ENCODE results near the gene FBXO11.

DNA sequence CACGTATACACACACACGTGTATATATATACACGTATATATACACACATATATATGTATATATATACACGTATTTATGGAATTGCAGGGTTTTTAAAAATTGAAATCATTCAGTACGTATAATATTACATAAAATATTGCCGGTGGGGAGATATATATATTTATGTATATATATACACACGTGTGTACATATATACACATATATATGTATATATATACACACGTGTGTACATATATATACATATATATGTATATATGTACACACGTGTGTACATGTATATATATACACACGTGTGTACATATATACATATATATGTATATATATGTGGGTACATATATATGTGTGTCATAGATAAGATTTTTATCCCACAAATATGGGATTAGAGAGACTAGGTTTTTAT, 5.4 kb downstream of the FBXO11 start:
- TF ChIP-seq ESRRA (CRISPR knock-in tag; IDR thresholded peaks at IDR 0.05; ENCODE audit: borderline replicate concordance): no peak
- TF ChIP-seq, protein P1, sequence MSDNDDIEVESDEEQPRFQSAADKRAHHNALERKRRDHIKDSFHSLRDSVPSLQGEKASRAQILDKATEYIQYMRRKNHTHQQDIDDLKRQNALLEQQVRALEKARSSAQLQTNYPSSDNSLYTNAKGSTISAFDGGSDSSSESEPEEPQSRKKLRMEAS (CRISPR knock-in tag; IDR thresholded peaks at IDR 0.05): no peak
- TF ChIP-seq, protein P2, sequence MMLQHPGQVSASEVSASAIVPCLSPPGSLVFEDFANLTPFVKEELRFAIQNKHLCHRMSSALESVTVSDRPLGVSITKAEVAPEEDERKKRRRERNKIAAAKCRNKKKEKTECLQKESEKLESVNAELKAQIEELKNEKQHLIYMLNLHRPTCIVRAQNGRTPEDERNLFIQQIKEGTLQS (CRISPR knock-in tag; conservative IDR thresholded peaks at IDR 0.05): no peak
- TF ChIP-seq, protein P3, sequence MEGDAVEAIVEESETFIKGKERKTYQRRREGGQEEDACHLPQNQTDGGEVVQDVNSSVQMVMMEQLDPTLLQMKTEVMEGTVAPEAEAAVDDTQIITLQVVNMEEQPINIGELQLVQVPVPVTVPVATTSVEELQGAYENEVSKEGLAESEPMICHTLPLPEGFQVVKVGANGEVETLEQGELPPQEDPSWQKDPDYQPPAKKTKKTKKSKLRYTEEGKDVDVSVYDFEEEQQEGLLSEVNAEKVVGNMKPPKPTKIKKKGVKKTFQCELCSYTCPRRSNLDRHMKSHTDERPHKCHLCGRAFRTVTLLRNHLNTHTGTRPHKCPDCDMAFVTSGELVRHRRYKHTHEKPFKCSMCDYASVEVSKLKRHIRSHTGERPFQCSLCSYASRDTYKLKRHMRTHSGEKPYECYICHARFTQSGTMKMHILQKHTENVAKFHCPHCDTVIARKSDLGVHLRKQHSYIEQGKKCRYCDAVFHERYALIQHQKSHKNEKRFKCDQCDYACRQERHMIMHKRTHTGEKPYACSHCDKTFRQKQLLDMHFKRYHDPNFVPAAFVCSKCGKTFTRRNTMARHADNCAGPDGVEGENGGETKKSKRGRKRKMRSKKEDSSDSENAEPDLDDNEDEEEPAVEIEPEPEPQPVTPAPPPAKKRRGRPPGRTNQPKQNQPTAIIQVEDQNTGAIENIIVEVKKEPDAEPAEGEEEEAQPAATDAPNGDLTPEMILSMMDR (IDR thresholded peaks at IDR 0.05): no peak
- TF ChIP-seq ZBTB21 (CRISPR knock-in tag; IDR thresholded peaks at IDR 0.05; ENCODE audit: borderline replicate concordance): no peak
- TF ChIP-seq, protein P4, sequence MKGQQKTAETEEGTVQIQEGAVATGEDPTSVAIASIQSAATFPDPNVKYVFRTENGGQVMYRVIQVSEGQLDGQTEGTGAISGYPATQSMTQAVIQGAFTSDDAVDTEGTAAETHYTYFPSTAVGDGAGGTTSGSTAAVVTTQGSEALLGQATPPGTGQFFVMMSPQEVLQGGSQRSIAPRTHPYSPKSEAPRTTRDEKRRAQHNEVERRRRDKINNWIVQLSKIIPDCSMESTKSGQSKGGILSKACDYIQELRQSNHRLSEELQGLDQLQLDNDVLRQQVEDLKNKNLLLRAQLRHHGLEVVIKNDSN (CRISPR knock-in tag; IDR thresholded peaks at IDR 0.05): no peak
- no peak for TF ChIP-seq TCF7 (CRISPR knock-in tag; IDR thresholded peaks at IDR 0.05; ENCODE audit: low read depth)
- TF ChIP-seq, protein P5, sequence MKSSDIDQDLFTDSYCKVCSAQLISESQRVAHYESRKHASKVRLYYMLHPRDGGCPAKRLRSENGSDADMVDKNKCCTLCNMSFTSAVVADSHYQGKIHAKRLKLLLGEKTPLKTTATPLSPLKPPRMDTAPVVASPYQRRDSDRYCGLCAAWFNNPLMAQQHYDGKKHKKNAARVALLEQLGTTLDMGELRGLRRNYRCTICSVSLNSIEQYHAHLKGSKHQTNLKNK (CRISPR knock-in tag; IDR thresholded peaks at IDR 0.05): no peak
